ENCODE results near the gene RAB39B. TPM values are rescaled to one million over a fixed set of nuclear protein-coding genes. Genes with fewer than 3 reads are reported as not detected.

RAB39B gene, protein sequence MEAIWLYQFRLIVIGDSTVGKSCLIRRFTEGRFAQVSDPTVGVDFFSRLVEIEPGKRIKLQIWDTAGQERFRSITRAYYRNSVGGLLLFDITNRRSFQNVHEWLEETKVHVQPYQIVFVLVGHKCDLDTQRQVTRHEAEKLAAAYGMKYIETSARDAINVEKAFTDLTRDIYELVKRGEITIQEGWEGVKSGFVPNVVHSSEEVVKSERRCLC
- 1 to 10 TPM in 1 of 2 donors, not detected in 1; 1.8 TPM for total RNA-seq

DNA sequence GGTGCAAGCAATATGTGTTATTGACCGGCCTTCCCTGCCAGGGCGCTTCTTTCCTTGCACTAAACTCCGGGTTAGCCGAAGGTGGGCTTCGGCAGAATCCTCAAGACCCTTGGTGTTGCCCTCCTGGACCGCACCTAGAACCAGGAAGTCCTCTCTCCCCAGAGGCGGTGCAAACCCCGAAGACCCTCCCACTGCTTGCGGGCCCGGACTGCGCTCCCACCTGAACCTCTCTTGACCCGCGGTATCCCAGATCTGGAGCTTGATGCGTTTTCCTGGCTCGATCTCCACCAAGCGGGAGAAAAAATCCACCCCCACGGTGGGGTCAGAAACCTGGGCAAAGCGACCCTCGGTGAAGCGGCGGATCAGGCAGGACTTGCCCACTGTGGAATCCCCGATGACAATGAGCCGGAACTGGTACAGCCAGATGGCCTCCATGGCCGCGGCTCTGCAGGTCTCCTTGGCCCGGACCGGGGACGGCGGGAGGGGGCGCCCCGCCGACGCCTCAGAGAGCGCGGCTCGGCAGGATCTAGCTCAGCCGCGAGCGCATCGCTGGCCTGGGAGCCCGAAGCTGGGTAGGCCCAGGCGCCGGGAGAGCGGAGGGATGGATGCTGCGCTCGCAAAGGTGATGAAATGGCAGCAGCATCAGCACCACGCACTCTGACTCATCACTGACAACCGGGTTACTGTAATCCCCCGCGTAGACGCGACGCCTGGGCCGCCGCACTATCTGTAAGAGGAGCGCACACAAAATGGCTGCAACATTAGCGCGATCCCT lies at the start of gene RAB39B:
Gene RAB39B, minus strand, starts transcription at position 638 of the 775 bp plus-strand sequence. Its CDS starts 203 bp downstream, at position 435.
- Histone ChIP-seq H3K27me3 (no peaks in the 10 kb centered on the region), H3K36me3 (replicated peaks in 1 of 2; ENCODE audit: insufficient read depth in 1 of 2, low read depth in 2 of 2) (no peaks in the 10 kb centered on the region), H3K4me3 (peak within 1 kb of the TSS in 1 of 2 donors; percentile 58), H3K4me1 (peaks cover 7% of the 10 kb centered on the region), H3K27ac (peak within 1 kb of the TSS in 1 of 4 donors; percentile 17), H3K9me3 (no peaks in the 10 kb centered on the region)
- DNase-seq (peak; percentile 56 to 60 (median 58)), ATAC-seq (peak; percentile 74)
- TF ChIP-seq POLR2A (IDR thresholded peaks at IDR 0.05) (no peak), CTCF (IDR thresholded peaks at IDR 0.05) (no peak)
- 0 to 1% methylated on average over 14 to 21 of the region's 58 CpGs for WGBS, 2 donors
- intact Hi-C loops (cut with DNase I) = no loop called here

DNA sequence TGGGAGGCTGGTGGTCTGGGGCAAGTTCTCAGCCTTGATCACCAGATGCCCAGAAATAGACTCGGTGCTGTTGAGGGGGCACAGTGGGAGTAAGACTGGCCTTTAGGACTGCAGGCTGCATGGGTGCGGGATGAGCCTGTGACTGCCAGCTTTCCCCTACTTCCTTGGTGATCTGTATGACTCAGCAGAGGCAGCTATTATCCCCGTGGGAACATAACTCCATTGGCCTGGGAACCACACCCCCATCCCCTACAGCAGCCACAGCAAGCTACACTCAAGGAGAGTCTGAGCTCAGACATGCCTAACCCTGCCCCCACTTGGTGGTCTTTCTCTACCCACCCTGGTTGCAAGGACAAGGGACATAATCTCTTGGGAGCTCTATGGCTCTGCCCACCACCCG lies 49.5 kb upstream of the RAB39B start:
- Histone ChIP-seq H3K9me3 (no peaks in the 10 kb centered on the region), H3K4me1 (no peaks in the 10 kb centered on the region), H3K36me3 (replicated peaks in 1 of 2; ENCODE audit: insufficient read depth in 1 of 2, low read depth in 2 of 2) (no peaks in the 10 kb centered on the region), H3K27ac (no peak overlapping the region), H3K4me3 (no peak overlapping the region), H3K27me3 (no peaks in the 10 kb centered on the region)
- DNase-seq (no peak), ATAC-seq (no peak)
- TF ChIP-seq CTCF (IDR thresholded peaks at IDR 0.05) = no peak
- no peak for TF ChIP-seq POLR2A (IDR thresholded peaks at IDR 0.05)
- intact Hi-C loops (cut with DNase I) = no loop called here
- 63% methylated on average over 4 of the region's 4 CpGs; no CpG with 5 or more reads in 1 of the 2 donors for WGBS, 2 donors

- TF ChIP-seq POLR2A (IDR thresholded peaks at IDR 0.05) (no peak), CTCF (IDR thresholded peaks at IDR 0.05) (no peak)
- no peak overlapping the region for H3K4me3 ChIP-seq
- no peaks in the 10 kb centered on the region for H3K9me3 ChIP-seq
- ATAC-seq (no peak), DNase-seq (no peak)
- no peaks in the 10 kb centered on the region for H3K36me3 ChIP-seq (replicated peaks in 1 of 2; ENCODE audit: insufficient read depth in 1 of 2, low read depth in 2 of 2)
- intact Hi-C loops (cut with DNase I) = no loop called here
- no peak overlapping the region for H3K27ac ChIP-seq
- no peaks in the 10 kb centered on the region for H3K4me1 ChIP-seq
- no peaks in the 10 kb centered on the region for H3K27me3 ChIP-seq
Observed at GRCh38 chrX:155293771-155294170, 29.5 kb upstream of the RAB39B start.

DNA sequence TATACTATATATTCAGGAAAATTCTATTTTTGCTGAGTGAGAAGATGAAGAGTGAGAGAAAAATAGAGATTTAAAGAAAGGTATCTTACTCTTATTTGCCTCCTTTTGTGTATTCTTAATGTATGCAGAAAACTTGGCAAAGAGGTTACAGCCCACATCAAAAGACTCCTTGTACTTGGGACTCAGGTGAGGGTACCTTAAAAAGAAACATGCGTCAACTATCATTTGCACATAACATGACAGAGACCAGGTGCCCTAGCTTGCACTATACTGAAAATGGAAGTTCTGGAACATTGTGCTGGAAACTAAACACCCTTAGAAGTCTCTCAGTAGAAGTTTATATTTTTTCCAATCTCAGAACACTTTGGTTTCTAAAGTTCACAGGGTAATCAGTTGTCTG lies 15.6 kb upstream of the RAB39B start:
- Histone ChIP-seq H3K27me3 (no peaks in the 10 kb centered on the region), H3K4me1 (no peaks in the 10 kb centered on the region), H3K9me3 (no peaks in the 10 kb centered on the region), H3K4me3 (no peak overlapping the region), H3K27ac (no peak overlapping the region), H3K36me3 (replicated peaks in 1 of 2; ENCODE audit: insufficient read depth in 1 of 2, low read depth in 2 of 2) (no peaks in the 10 kb centered on the region)
- intact Hi-C loops (cut with DNase I) = no loop called here
- ATAC-seq (no peak), DNase-seq (no peak)
- TF ChIP-seq POLR2A (IDR thresholded peaks at IDR 0.05) (no peak), CTCF (IDR thresholded peaks at IDR 0.05) (no peak)
- 89 to 100% methylated on average over 1 of the region's 1 CpG for WGBS, 2 donors
